Measurements from ENCODE around the gene TMEM87B. TPM values are rescaled to one million over a fixed set of nuclear protein-coding genes. Genes with fewer than 3 reads are reported as not detected.

The TMEM87B gene
- polyA plus RNA-seq, 1 donor from 2014 or later, result 12.8 TPM

GRCh38 chr2:112156152-112156986, 101.3 kb downstream of the TMEM87B start:
- H3K9ac ChIP-seq (ENCODE audit: low read length), result no peak overlapping the region
- no peaks in the 10 kb centered on the region for H3K36me3 ChIP-seq (ENCODE audit: insufficient read depth, low read length)
- H2AFZ ChIP-seq (ENCODE audit: low read depth, low read length), result no peak overlapping the region
- H3K79me2 ChIP-seq (replicated peaks; ENCODE audit: insufficient read depth, low read length), result no peaks in the 10 kb centered on the region
- no peak overlapping the region for H3K4me3 ChIP-seq (ENCODE audit: low read length)
- H3F3A ChIP-seq (ENCODE audit: insufficient read depth, low read length, poor library complexity, severe bottlenecking), result no peaks in the 10 kb centered on the region
- no peak overlapping the region for H3K4me2 ChIP-seq (ENCODE audit: low read length)
- no peaks in the 10 kb centered on the region for H3K27me3 ChIP-seq (ENCODE audit: insufficient read depth, low read depth, low read length)
- no peaks in the 10 kb centered on the region for H3K9me3 ChIP-seq (ENCODE audit: low read length)
- TF ChIP-seq CTCF (IDR thresholded peaks at IDR 0.05; ENCODE audit: poor library complexity, severe bottlenecking) (no peak), EP300 (conservative IDR thresholded peaks at IDR 0.05; ENCODE audit: poor library complexity, severe bottlenecking) (no peak), SMC3 (conservative IDR thresholded peaks at IDR 0.05; ENCODE audit: poor library complexity) (no peak), EZH2 (IDR thresholded peaks at IDR 0.05; ENCODE audit: borderline replicate concordance, insufficient read depth, low read length, poor library complexity, severe bottlenecking) (no peak), REST (IDR thresholded peaks at IDR 0.05; ENCODE audit: borderline replicate concordance) (no peak), POLR2AphosphoS5 (IDR thresholded peaks at IDR 0.05) (no peak), MXI1 (conservative IDR thresholded peaks at IDR 0.05; ENCODE audit: poor library complexity, severe bottlenecking) (no peak), TAF1 (IDR thresholded peaks at IDR 0.05; ENCODE audit: low read depth) (no peak), RAD21 (conservative IDR thresholded peaks at IDR 0.05) (no peak)
- no peak overlapping the region for H3K27ac ChIP-seq (ENCODE audit: low read length)
- H4K20me1 ChIP-seq (ENCODE audit: insufficient read depth), result no peaks in the 10 kb centered on the region
- no peaks in the 10 kb centered on the region for H3K9me2 ChIP-seq (ENCODE audit: insufficient read depth, low read length)

GRCh38 chr2:112157472-112157871, 102.4 kb downstream of the TMEM87B start:
- no peaks in the 10 kb centered on the region for H3F3A ChIP-seq (ENCODE audit: insufficient read depth, low read length, poor library complexity, severe bottlenecking)
- no peaks in the 10 kb centered on the region for H3K9me3 ChIP-seq (ENCODE audit: low read length)
- no peaks in the 10 kb centered on the region for H3K9me2 ChIP-seq (ENCODE audit: insufficient read depth, low read length)
- no peaks in the 10 kb centered on the region for H3K79me2 ChIP-seq (replicated peaks; ENCODE audit: insufficient read depth, low read length)
- H3K27me3 ChIP-seq (ENCODE audit: insufficient read depth, low read depth, low read length), result no peaks in the 10 kb centered on the region
- H3K4me2 ChIP-seq (ENCODE audit: low read length), result no peak overlapping the region
- H3K36me3 ChIP-seq (ENCODE audit: insufficient read depth, low read length), result no peaks in the 10 kb centered on the region
- H4K20me1 ChIP-seq (ENCODE audit: insufficient read depth), result no peaks in the 10 kb centered on the region
- no peak overlapping the region for H3K9ac ChIP-seq (ENCODE audit: low read length)
- H2AFZ ChIP-seq (ENCODE audit: low read depth, low read length), result no peak overlapping the region
- TF ChIP-seq SMC3 (conservative IDR thresholded peaks at IDR 0.05; ENCODE audit: poor library complexity) (no peak), CTCF (IDR thresholded peaks at IDR 0.05; ENCODE audit: poor library complexity, severe bottlenecking) (no peak), EZH2 (IDR thresholded peaks at IDR 0.05; ENCODE audit: borderline replicate concordance, insufficient read depth, low read length, poor library complexity, severe bottlenecking) (no peak), EP300 (conservative IDR thresholded peaks at IDR 0.05; ENCODE audit: poor library complexity, severe bottlenecking) (no peak), MXI1 (conservative IDR thresholded peaks at IDR 0.05; ENCODE audit: poor library complexity, severe bottlenecking) (no peak), RAD21 (conservative IDR thresholded peaks at IDR 0.05) (no peak), POLR2AphosphoS5 (IDR thresholded peaks at IDR 0.05) (no peak), REST (IDR thresholded peaks at IDR 0.05; ENCODE audit: borderline replicate concordance) (no peak), TAF1 (IDR thresholded peaks at IDR 0.05; ENCODE audit: low read depth) (no peak)
- no peak overlapping the region for H3K4me3 ChIP-seq (ENCODE audit: low read length)
- H3K27ac ChIP-seq (ENCODE audit: low read length), result no peak overlapping the region

Data from neural cell (in vitro differentiated cells).